HG02840 (cell line): ENCODE data around the gene ZNF529.
"Not testable (repeated sequence)": the region's sequence is repeated elsewhere in the genome, so short reads cannot be mapped to it uniquely, and the experiment has no call there.

Experiments
- ATAC-seq: cut with Tn5 transposase; IDR thresholded peaks from one replicate; pipeline ENCODE4 v1.9.1; 2021; ENCODE audit warnings: mild to moderate bottlenecking, moderate library complexity, moderate number of reproducible peaks; ENCODE audit not compliant: unreplicated experiment, low FRiP score

The ZNF529 gene

DNA sequence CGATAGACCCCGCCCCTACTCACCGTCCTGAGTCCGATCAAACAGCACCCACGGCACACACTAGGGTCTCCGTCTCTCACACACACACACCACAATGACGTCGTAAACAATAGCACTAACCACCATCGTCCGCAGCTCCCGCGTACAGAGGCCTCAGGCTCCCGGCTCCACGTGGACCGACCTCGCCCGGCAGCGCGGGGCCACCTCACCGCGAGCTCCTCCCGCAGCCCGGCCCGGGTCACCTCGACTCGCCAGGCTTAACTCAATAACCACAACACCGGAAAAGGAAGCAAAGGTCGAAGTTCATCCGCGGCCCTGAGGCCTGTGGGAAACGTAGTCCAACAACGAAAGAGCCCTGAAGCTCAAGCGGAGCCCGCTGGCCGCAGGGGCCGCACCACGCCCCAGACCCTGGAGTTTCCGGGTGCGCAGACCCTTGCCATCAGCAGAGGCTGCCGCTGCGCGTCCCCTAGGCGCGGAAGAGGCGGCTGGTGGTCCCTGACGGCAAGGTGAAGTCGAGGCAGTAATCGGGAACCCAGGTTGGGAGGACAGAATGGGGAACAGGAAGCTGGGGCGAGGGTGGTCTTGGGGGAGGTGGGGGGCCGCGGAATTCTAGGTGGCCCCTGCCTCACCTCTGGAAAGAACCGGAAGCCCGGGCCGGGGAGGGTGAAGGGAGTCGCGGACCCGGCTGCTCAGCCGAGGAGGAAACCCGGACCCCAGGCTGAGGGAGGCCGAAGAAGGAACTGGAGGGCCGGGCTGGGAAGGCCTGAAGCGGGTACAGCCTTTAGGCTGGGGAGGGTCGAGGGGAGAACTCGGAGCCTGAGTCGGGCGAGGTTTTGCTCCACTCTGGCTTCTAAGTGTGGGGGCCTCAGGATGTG lies at the start of gene ZNF529:
ZNF529 (minus strand) TSS at position 273 of the 875 bp plus-strand sequence. CDS start 946 bp downstream, outside the sequence.
- peak; percentile 89 for ATAC-seq

- ATAC-seq = no peak
Observed at GRCh38 chr19:36605877-36606478, 32.9 kb upstream of the ZNF529 start.

GRCh38 chr19:36605101-36605876 lies 32.2 kb upstream of the ZNF529 start, which contains the start of gene ZNF382:
Gene ZNF382, plus strand, starts transcription at chr19:36605313. Its CDS starts 4,602 bp downstream, at chr19:36609915.
- no peak for ATAC-seq

- ATAC-seq = no peak
Observed at GRCh38 chr19:36604656-36605100, 31.6 kb upstream of the ZNF529 start.

- ATAC-seq = not testable (repeated sequence)
Observed at GRCh38 chr19:36602681-36603080, 29.6 kb upstream of the ZNF529 start.

DNA sequence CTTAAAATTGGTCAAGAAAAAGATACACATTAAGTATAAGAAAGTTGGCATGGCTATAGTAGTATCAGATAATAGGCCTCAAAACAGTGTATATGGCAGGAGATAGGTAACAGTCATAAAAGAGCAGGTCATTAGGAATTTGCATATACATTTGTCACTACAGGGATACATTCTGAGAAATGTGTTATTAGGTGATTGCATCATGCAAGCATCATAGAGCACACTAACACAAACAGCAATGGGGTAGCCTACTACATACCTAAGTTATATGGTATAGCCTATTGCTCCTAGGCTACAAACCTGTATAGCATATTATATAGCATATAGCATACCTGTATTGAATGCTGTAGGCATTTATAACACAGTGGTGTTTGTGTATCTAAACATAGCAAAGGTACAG lies 6.2 kb upstream of the ZNF529 start:
- ATAC-seq = no peak

DNA sequence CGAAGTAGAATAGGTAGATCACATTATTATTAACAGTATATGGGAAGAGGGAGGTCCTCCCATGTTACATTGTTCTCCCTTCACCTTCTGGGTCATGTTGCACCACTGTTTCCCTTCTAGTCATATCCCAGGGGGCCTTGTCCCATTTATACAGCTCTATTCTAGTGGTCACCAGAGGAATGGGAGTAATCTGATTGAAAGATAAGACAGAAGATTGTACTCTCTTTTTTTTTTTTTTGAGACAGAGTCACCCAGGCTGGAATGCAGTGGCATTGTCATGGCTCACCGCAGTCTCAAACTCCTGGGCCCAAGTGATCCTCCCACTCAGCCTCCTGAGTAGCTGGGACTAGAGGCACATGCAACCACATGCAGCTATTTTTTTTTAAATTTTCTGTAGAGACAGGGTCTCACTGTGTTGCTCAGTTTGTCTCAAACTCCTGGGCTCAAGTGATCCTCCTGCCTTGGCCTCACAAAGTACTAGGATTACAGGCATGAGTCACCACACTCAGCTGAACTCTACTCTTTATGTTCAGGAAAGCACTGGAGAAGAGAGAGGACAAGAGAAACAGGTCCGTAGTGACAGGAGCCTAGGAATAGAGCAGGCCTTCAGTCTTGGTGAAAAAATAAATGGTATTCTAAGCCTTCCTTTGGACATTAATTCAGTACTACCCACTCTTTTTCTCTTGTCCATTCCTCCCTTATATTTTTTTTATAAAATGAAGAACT lies 4.3 kb upstream of the ZNF529 start:
- no peak for ATAC-seq

DNA sequence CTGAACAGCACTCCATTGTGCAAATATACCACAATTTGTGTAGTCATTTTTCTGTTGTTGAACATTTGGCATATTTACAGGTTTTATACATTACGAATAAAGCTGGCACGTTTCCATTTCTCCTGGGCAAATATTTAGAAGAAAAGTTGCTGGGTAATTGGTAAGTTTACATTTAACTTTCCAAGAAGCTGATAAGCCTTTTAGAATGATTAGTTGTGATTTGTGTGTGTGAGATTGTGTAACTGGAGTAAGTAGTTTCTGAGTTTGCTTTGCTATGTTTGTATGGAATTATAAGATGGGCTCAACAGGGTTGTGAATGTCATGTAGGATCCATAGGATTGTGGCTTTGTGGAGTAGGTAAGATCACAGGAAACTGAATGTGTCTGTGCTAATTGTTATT lies 1.6 kb upstream of the ZNF529 start:
- no peak for ATAC-seq

DNA sequence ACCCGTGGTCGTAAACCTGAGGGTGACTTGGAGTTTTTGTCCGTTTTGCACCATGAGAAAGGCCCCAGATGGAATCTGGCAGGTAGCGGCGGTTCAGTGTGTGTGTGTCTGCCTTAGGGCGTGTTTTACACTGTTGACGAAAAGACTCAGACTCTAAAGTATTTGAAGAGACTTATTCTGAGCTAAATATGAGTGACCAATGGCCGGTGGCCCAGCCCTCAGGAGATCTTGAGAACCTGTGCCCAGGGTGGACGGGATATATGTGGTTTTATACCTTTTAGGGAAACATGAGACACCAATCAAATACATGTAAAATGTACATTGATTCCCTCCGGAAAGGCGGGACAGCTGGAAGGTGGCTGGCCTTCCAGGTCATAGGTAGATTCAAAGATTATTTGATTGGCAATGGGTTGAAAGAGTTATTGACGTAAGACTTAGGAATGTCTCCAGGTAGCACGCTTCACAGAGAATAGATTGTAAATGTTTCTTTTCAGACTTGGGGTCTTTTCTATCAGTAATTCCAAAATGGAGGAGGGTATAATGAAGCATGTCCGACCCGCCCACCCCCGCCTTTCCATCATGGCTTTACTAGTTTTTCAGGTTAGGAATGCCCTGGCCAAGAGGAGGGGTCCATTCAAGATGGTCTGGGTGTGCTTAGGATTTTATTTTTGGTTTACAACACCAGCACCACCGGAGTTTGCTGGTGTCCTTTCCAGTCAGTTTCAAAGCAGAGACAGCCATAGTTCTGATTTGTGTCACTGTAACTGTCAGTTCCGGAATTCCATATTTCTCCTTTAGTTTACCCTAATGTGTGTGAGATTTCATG lies 1.0 kb upstream of the ZNF529 start:
- ATAC-seq = no peak

DNA sequence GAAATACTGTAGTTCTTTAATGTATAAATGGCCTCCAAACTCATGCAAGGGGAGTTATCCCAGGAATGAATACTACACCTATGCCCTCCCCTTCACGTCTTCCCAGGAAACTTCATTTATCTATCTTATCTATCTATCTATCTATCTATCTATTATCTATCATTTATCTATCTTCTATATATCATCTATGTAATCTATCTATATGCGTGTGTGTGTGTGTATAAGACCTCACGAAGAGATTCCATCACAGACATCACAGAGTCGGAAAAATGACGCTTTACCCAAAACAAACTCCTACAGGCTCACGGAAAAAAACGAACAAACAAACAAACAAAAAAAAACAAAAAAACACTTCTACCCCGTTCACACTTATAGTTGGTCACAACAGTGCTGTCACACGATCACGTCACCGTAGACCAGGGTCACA lies 486 bp downstream of the ZNF529 start:
- ATAC-seq = no peak

DNA sequence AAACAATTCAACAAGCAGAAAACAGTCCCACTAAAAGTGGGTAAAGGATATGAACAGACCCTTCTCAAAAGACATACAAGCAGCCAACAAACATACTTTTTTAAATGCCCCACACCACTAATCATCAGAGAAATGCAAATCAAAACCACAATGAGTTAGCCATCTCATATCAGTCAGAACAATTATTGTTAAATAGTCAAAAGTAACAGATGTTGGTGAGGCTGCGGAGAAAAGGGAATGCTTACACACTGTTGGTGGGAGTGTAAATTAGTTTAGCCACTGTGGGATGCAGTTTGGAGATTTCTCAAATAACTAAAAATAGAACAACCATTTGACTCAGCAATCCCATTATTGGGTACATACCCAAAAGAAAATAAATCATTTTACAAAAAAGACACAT lies 8.7 kb downstream of the ZNF529 start:
- no peak for ATAC-seq

DNA sequence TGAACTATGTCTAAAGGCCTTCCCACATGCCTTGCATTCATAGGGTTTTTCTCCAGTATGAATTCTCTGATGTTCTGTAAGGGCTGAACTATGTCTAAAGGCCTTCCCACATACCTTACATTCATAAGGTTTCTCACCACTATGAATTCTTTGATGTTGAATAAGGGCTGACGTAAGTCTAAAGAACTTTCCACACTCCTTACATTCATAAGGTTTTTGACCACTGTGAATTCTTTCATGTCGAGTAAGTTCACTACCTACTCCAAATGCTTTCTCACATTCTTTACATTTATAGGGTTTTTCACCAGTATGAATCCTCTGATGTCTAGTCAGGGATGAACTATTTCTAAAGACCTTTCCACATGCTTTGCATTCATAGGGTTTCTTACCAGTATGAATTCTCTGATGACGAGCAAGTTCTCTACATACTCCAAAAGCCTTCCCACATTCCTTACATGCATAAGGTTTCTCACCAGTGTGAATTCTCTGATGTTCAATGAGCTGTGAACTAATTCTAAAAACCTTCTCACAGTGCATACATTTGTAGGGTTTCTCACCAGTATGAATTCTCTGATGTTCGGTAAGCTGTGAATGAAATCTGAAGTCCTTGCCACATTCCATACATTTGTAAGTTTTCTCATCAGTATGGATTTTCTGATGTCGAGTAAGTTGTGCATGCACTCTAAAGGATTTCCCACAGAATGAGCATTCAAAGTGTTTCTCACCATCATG lies 25.9 kb downstream of the ZNF529 start:
- ATAC-seq = no peak

DNA sequence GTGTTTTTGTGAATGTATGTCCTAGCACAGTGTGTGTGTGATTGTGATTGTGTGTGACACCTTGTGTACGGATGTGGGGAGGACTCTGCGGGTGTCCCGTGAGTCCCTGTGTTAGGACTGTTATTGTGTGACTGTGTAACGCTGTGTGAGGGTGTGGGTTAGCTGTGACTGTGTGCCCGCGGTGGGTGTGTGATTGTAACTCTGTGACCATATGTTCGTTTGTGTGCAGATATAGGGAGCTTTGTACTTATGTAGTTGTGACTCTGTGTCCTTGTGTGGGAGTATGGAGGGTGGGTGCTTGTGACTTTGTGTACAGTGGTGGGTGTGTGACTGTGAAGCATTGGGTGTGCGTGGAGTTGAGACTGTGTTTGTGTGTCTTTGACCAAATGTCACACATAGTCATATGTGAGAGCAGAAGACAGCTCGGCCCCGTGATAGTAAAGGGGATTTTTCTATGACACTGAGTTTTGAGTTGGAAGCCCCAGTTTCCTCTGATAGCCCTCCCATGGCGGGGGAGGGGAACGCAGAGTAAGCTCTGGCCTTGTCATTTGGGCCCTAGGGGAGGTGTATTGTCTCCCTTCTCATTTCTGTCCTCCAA lies 44.1 kb downstream of the ZNF529 start:
- ATAC-seq = no peak

GRCh38 chr19:36528194-36528920 lies 44.7 kb downstream of the ZNF529 start, which contains the start of gene ZNF260:
Gene ZNF260, minus strand, starts transcription at chr19:36528271. Its CDS starts 13,033 bp downstream, at chr19:36515238.
- peak; percentile 86 for ATAC-seq

GRCh38 chr19:36527873-36528193 lies 45.3 kb downstream of the ZNF529 start:
- ATAC-seq = no peak

DNA sequence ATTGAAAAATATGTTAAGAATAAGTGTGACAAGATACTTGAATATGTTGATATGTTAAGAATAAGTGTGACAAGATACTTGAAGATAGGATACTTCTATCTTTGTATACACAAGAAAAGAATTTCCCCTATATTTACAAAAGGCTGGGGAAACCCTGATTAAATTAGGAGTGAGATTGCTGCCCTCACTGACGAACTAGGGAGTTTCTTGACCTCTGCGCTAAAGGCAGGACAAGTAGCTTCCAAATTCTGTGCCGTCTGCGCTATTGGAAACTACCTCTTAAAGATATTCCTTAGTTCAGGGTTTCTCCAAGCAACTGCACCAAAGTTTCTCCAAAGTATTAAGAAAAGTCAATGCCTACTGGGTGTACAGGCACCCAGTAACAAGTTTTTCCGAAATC lies 45.8 kb downstream of the ZNF529 start:
- ATAC-seq = no peak

DNA sequence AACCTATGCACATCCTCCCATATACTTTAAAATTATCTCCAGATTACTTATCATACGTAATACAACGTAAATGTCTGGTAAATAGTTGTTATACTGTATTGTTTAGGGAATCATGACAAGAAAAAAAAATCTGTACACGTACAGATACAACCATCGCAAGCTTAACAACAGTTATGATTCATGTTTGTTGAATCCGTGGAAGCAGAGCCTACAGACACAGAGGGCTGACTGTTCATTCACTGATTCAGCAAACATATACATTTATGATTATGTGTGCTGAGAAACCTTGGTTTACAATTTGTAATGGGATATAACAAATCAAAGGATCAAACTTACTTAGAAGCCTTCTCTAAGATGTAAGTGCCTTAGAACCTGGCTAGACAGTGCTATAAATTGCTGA lies 46.5 kb downstream of the ZNF529 start:
- ATAC-seq = no peak

DNA sequence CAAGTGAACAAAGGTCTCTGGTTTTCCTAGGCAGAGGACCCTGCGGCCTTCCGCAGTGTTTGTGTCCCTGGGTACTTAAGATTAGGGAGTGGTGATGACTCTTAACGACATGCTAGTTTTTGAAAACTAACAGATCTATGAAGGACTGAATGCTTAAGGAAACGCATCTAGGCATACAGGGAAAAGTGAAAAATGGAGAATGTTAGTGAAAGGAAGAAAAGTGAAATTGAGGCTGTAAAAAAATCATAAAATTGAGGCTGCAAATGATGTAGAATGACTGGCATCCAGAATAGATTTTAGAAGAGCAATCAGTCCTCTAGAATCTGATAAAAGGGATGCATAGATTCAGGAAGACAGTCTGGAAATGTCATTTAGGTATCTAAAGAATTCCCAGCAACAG lies 48.5 kb downstream of the ZNF529 start:
- no peak for ATAC-seq
